ENCODE results near the gene ANKHD1. TPM values are rescaled to one million over a fixed set of nuclear protein-coding genes. Genes with fewer than 3 reads are reported as not detected.

The ANKHD1 gene
- total and polyA plus RNA-seq, 9 of the 15 experiments (the other 6 are each of a cell fraction or from before 2014, with no cell fraction given), result 38.9 to 138 (median 78.7) TPM

GRCh38 chr5:140400730-140401361, 787 bp upstream of the ANKHD1 start (continued):
- TF ChIP-seq ZNF655 (CRISPR knock-in tag; IDR thresholded peaks at IDR 0.05) (no peak), SMC3 (conservative IDR thresholded peaks at IDR 0.05; ENCODE audit: insufficient read depth, low read depth, low read length) (no peak), IRF9 (tag; IDR thresholded peaks at IDR 0.05) (no peak), ZNF24 (IDR thresholded peaks at IDR 0.05) (peak; percentile 83; the same call in 1 of the 2 replicates), ZBTB40 (IDR thresholded peaks at IDR 0.05) (peak; percentile 78), ZBTB40 (CRISPR knock-in tag; IDR thresholded peaks at IDR 0.05) (no peak), MCM2 (IDR thresholded peaks at IDR 0.05; ENCODE audit: low read depth) (no peak)
